HCT116 (cell line): ENCODE data around the gene CIT. TPM values are rescaled to one million over a fixed set of nuclear protein-coding genes. Genes with fewer than 3 reads are reported as not detected.

ENCODE experiments used
- ATAC-seq: fragments of 200-7000 bp; cut with Tn5 transposase; 2 replicates; pipeline ENCODE4 v1.9.1; 2020; ENCODE audit warnings: mild to moderate bottlenecking, moderate library complexity
- BruUV-seq: library from RNA; stranded (reverse); fragments of 400-500 nt; replicated peaks from 2 replicates; lab custom pipeline; 2021; lab: Mats Ljungman, UMichigan
- CTCF ChIA-PET: fragments of 300-600 bp; sonication (Branson Sonifier 250); formaldehyde crosslinking; loops from one replicate; lab custom pipeline; 2021; ENCODE audit warnings: antibody characterized with exemption; lab: Charles Lee
- POLR2A ChIA-PET: fragments of 300-600, 350-600 bp; sonication (Branson Sonifier 250); formaldehyde crosslinking; loops from one replicate; lab custom pipeline; 2021; ENCODE audit warnings: antibody characterized with exemption; lab: Charles Lee
- RAD21 ChIA-PET, 2 experiments: fragments of 300-600 bp; sonication (Branson Sonifier 250); formaldehyde crosslinking; loops; one replicate each; lab custom pipeline; 2023; ENCODE audit warnings: low total read pairs in 2 of 2; ENCODE audit not compliant: uncharacterized antibody in 2 of 2, unreplicated experiment in 2 of 2, low non-redundant PET in 1 of 2; lab: Charles Lee
- DNase-seq: peaks from one replicate; pipeline ENCODE4 v3.0.0-alpha.2; 2010; ENCODE audit warnings: low read depth, low spot score
- H2AFZ ChIP-seq: fragments of 200-600 bp; shearing (Covaris generic), sonication (generic); 2 replicates; pipeline ENCODE4 v1.6.1; 2017; ENCODE audit warnings: low read depth, mixed run types, mixed read lengths, antibody characterized with exemption, low read length; ENCODE audit not compliant: poor library complexity, severe bottlenecking
- H3K27ac ChIP-seq: 2 replicates; pipeline ENCODE4 v1.5.1; 2012; ENCODE audit warnings: low read depth, low read length
- H3K27me3 ChIP-seq: fragments of 200-600 bp; sonication (generic); 2 replicates; pipeline ENCODE4 v1.6.1; 2016; ENCODE audit warnings: mixed run types, low read length, mixed read lengths; ENCODE audit not compliant: insufficient read depth
- H3K36me3 ChIP-seq, 2 experiments: fragments of 200-500 bp in 1 of 2; fragments of 200-600 bp in 1 of 2; sonication (Bioruptor generic) in 1 of 2; sonication (generic) in 1 of 2; 2 replicates each; pipeline versions ENCODE4 v1.5.1 to v1.6.1; 2014 to 2016; ENCODE audit warnings: low read length in 2 of 2, inconsistent platforms in 1 of 2, mixed read lengths in 1 of 2, mixed run types in 1 of 2; ENCODE audit not compliant: insufficient read depth in 2 of 2, control insufficient read depth in 1 of 2
- H3K4me1 ChIP-seq, 2 experiments: fragments of 200-600 bp in 1 of 2; sonication (generic) in 1 of 2; 2 replicates each; pipeline versions ENCODE4 v1.5.1 to v1.6.1; 2012 to 2017; ENCODE audit warnings: low read length in 2 of 2, inconsistent platforms in 1 of 2, mild to moderate bottlenecking in 1 of 2, mixed read lengths in 1 of 2, mixed run types in 1 of 2, moderate library complexity in 1 of 2; ENCODE audit not compliant: insufficient read depth in 2 of 2, control insufficient read depth in 1 of 2
- H3K4me2 ChIP-seq: fragments of 200-600 bp; sonication (generic); 2 replicates; pipeline ENCODE4 v1.6.1; 2017; ENCODE audit warnings: mixed run types, low read length, mixed read lengths
- H3K4me3 ChIP-seq, 2 experiments: fragments of 200-600 bp in 1 of 2; sonication (generic) in 1 of 2; replicated peaks in 1 of 2; 2 replicates each; pipeline ENCODE4 v1.5.1; 2011 to 2016; ENCODE audit warnings: low read length in 2 of 2, control low read depth in 1 of 2, low read depth in 1 of 2, mild to moderate bottlenecking in 1 of 2, mixed read lengths in 1 of 2, mixed run types in 1 of 2
- H3K79me2 ChIP-seq: fragments of 200-600 bp; sonication (generic); 2 replicates; pipeline ENCODE4 v1.6.1; 2017; ENCODE audit warnings: mild to moderate bottlenecking, mixed run types, low read length, moderate library complexity, mixed read lengths; ENCODE audit not compliant: insufficient read depth
- H3K9ac ChIP-seq: fragments of 200-600 bp; sonication (generic); 2 replicates; pipeline ENCODE4 v1.6.1; 2016; ENCODE audit warnings: low read length, mixed read lengths
- H3K9me2 ChIP-seq: fragments of 200-600 bp; sonication (generic), shearing (Covaris generic); 2 replicates; pipeline ENCODE4 v1.6.1; 2017; ENCODE audit warnings: mixed run types, mild to moderate bottlenecking, moderate library complexity; ENCODE audit not compliant: insufficient read depth
- H3K9me3 ChIP-seq, 2 experiments: fragments of 200-500 bp in 1 of 2; fragments of 200-600 bp in 1 of 2; sonication (Bioruptor generic) in 1 of 2; sonication (generic) in 1 of 2; 2 replicates each; pipeline ENCODE4 v1.6.1; 2014 to 2017; ENCODE audit warnings: low read length in 2 of 2, mixed read lengths in 2 of 2, inconsistent platforms in 1 of 2, low read depth in 1 of 2, mild to moderate bottlenecking in 1 of 2, mixed run types in 1 of 2, moderate library complexity in 1 of 2; ENCODE audit not compliant: control insufficient read depth in 1 of 2, insufficient read depth in 1 of 2
- H4K20me1 ChIP-seq: fragments of 200-600 bp; sonication (generic), shearing (Covaris generic); 2 replicates; pipeline ENCODE4 v1.6.1; 2017; ENCODE audit warnings: mixed run types, mild to moderate bottlenecking, moderate library complexity; ENCODE audit not compliant: insufficient read depth
- ATF3 ChIP-seq: IDR thresholded peaks from 2 replicates; pipeline ENCODE4 v1.6.1; 2012
- CBX3 ChIP-seq: IDR thresholded peaks from 2 replicates; pipeline ENCODE4 v1.6.1; 2012; ENCODE audit warnings: low read depth
- CEBPB ChIP-seq: IDR thresholded peaks from 2 replicates; pipeline ENCODE4 v1.6.1; 2012; ENCODE audit warnings: low read depth
- FOSL1 ChIP-seq: IDR thresholded peaks from 2 replicates; pipeline ENCODE4 v1.6.1; 2012; ENCODE audit warnings: low read depth
- POLR2AphosphoS5 ChIP-seq: IDR thresholded peaks from 2 replicates; pipeline ENCODE4 v1.6.1; 2011; ENCODE audit warnings: mild to moderate bottlenecking, low read depth, low read length, moderate library complexity
- RAD21 ChIP-seq: IDR thresholded peaks from 2 replicates; pipeline ENCODE4 v1.6.1; 2012; ENCODE audit warnings: low read depth, mild to moderate bottlenecking
- SIN3A ChIP-seq: IDR thresholded peaks from 2 replicates; pipeline ENCODE4 v1.6.1; 2012; ENCODE audit warnings: low read depth
- SP1 ChIP-seq: IDR thresholded peaks from 2 replicates; pipeline ENCODE4 v1.6.1; 2012; ENCODE audit warnings: low read depth
- SRF ChIP-seq: IDR thresholded peaks from 2 replicates; pipeline ENCODE4 v1.6.1; 2012; ENCODE audit warnings: low read depth
- TCF7L2 ChIP-seq: IDR thresholded peaks from 2 replicates; pipeline ENCODE4 v1.7.0; 2011; ENCODE audit warnings: borderline replicate concordance, inconsistent platforms; ENCODE audit not compliant: insufficient read depth, insufficient read length; ENCODE audit errors: extremely low read depth
- ZNF274 ChIP-seq: fragments of 200-500 bp; sonication (Bioruptor generic); IDR thresholded peaks from 2 replicates; pipeline ENCODE4 v1.6.1; 2014; ENCODE audit warnings: mild to moderate bottlenecking, low read depth, low read length, inconsistent platforms
- intact Hi-C: fragments of 100-400 bp; cut with micrococcal nuclease; formaldehyde crosslinking; loops from 2 replicates; pipeline ENCODE4 v1.10.0; 2022
- total RNA-seq: library from RNA; stranded (reverse); gene quantifications from one replicate; pipeline ENCODE4 v1.2.1, GENCODE V29; 2021; ENCODE audit not compliant: unreplicated experiment
- TF ChIP-seq, protein P1 (sequence below): IDR thresholded peaks from 2 replicates; pipeline ENCODE4 v1.6.1; 2011; ENCODE audit warnings: mild to moderate bottlenecking, low read length, moderate library complexity; ENCODE audit not compliant: insufficient replicate concordance; ENCODE audit errors: extremely low read depth
- TF ChIP-seq, protein P2 (sequence below), 3 experiments: fragments of 200-600 bp in 1 of 3; sonication (generic) in 1 of 3; IDR thresholded peaks in 2 of 3; conservative IDR thresholded peaks in 1 of 3; 2 replicates each; pipeline ENCODE4 v1.5.1; 2012 to 2017; ENCODE audit warnings: low read depth in 2 of 3, low read length in 2 of 3, antibody characterized with exemption in 1 of 3, borderline replicate concordance in 1 of 3, control low read depth in 1 of 3, mild to moderate bottlenecking in 1 of 3, mixed read lengths in 1 of 3, mixed run types in 1 of 3, moderate library complexity in 1 of 3; ENCODE audit not compliant: insufficient read depth in 1 of 3

Gene CIT
- total RNA-seq, 1 experiment from 2014 or later = 54.2 TPM

GRCh38 chr12:119840582-119840981 lies 36.5 kb downstream of the CIT start:
- intact Hi-C loops = no loop called here
- no peak overlapping the region for H3K27ac ChIP-seq
- TF ChIP-seq, protein P1, sequence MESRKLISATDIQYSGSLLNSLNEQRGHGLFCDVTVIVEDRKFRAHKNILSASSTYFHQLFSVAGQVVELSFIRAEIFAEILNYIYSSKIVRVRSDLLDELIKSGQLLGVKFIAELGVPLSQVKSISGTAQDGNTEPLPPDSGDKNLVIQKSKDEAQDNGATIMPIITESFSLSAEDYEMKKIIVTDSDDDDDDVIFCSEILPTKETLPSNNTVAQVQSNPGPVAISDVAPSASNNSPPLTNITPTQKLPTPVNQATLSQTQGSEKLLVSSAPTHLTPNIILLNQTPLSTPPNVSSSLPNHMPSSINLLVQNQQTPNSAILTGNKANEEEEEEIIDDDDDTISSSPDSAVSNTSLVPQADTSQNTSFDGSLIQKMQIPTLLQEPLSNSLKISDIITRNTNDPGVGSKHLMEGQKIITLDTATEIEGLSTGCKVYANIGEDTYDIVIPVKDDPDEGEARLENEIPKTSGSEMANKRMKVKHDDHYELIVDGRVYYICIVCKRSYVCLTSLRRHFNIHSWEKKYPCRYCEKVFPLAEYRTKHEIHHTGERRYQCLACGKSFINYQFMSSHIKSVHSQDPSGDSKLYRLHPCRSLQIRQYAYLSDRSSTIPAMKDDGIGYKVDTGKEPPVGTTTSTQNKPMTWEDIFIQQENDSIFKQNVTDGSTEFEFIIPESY = no peak
- RAD21 ChIA-PET = no interaction called here
- ATAC-seq (no peak), DNase-seq (no peak)
- POLR2A ChIA-PET = no interaction called here
- no peak overlapping the region for H3K9ac ChIP-seq
- H3K4me1 ChIP-seq = no peaks in the 10 kb centered on the region
- H3K27me3 ChIP-seq = no peaks in the 10 kb centered on the region
- H3K9me2 ChIP-seq = no peaks in the 10 kb centered on the region
- CTCF ChIA-PET = no interaction called here
- no peak overlapping the region for H2AFZ ChIP-seq
- no peak overlapping the region for H3K4me3 ChIP-seq
- BruUV-seq = no TSS peak
- peaks cover 0 to 26% of the 10 kb centered on the region in 2 experiments; a peak in 3 of 4 replicates for H3K36me3 ChIP-seq
- H4K20me1 ChIP-seq = no peaks in the 10 kb centered on the region
- H3K9me3 ChIP-seq = no peaks in the 10 kb centered on the region
- H3K79me2 ChIP-seq = peaks cover 52% of the 10 kb centered on the region
- H3K4me2 ChIP-seq = no peak overlapping the region

DNA sequence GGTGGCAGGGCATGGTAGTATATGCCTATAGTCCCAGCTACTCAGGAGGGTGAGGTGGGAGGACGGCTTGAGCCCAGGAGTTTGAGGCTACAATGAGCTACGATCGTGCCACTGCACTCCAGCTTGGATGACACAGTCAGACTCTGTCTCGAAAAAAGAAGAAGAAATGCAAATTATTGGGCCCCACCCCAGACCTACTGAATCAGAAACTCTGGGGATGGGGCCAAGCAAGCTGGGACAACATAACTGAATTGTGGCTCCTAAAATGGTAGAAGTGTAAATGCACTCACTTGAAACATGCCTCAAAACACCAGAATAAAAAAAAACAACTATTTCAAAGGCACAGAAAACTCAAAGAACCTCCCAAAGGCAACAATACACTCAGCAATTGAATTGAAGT lies 37.0 kb downstream of the CIT start:
- H3K4me1 ChIP-seq = no peaks in the 10 kb centered on the region
- no peak for ATAC-seq
- H2AFZ ChIP-seq = no peak overlapping the region
- CTCF ChIA-PET = no interaction called here
- H3K9ac ChIP-seq = no peak overlapping the region
- H3K4me2 ChIP-seq = no peak overlapping the region
- peaks cover 52% of the 10 kb centered on the region for H3K79me2 ChIP-seq
- TF ChIP-seq CBX3 (no peak), CEBPB (no peak), FOSL1 (no peak), ATF3 (no peak), SIN3A (no peak), SP1 (no peak), POLR2AphosphoS5 (no peak), ZNF274 (no peak), RAD21 (no peak), TCF7L2 (no peak), SRF (no peak)
- TF ChIP-seq, protein P2, sequence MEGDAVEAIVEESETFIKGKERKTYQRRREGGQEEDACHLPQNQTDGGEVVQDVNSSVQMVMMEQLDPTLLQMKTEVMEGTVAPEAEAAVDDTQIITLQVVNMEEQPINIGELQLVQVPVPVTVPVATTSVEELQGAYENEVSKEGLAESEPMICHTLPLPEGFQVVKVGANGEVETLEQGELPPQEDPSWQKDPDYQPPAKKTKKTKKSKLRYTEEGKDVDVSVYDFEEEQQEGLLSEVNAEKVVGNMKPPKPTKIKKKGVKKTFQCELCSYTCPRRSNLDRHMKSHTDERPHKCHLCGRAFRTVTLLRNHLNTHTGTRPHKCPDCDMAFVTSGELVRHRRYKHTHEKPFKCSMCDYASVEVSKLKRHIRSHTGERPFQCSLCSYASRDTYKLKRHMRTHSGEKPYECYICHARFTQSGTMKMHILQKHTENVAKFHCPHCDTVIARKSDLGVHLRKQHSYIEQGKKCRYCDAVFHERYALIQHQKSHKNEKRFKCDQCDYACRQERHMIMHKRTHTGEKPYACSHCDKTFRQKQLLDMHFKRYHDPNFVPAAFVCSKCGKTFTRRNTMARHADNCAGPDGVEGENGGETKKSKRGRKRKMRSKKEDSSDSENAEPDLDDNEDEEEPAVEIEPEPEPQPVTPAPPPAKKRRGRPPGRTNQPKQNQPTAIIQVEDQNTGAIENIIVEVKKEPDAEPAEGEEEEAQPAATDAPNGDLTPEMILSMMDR (IDR thresholded peaks at IDR 0.05 in 2 of 3, conservative IDR thresholded peaks at IDR 0.05 in 1 of 3; ENCODE audit: borderline replicate concordance in 1 of 3, insufficient read depth in 1 of 3, low read depth in 2 of 3, low read length in 2 of 3) = no peak
- TF ChIP-seq, protein P1 = no peak
- DNase-seq = no peak
- H3K9me2 ChIP-seq = no peaks in the 10 kb centered on the region
- no peaks in the 10 kb centered on the region for H3K27me3 ChIP-seq
- no TSS peak for BruUV-seq
- intact Hi-C loops = no loop called here
- POLR2A ChIA-PET = no interaction called here
- H4K20me1 ChIP-seq = no peaks in the 10 kb centered on the region
- H3K4me3 ChIP-seq = no peak overlapping the region
- peaks cover 0 to 26% of the 10 kb centered on the region in 2 experiments; a peak in 3 of 4 replicates for H3K36me3 ChIP-seq
- no peak overlapping the region for H3K27ac ChIP-seq
- no peaks in the 10 kb centered on the region for H3K9me3 ChIP-seq
- RAD21 ChIA-PET = no interaction called here
